Upper lobe of right lung (tissue), 1 donor: ENCODE data around the gene AKAP10. TPM values are rescaled to one million over a fixed set of nuclear protein-coding genes. Genes with fewer than 3 reads are reported as not detected.
"Not testable (repeated sequence)": the region's sequence is repeated elsewhere in the genome, so short reads cannot be mapped to it uniquely, and the experiment has no call there.

ENCODE experiments used
- ATAC-seq: fragments of 200-7000 bp; cut with Tn5 transposase; one replicate; pipeline ENCODE4 v1.9.1; 2020; ENCODE audit warnings: mild to moderate bottlenecking, moderate library complexity
- DNase-seq: peaks from one replicate; pipeline ENCODE4 v3.0.0-alpha.2; 2020
- H3K27ac ChIP-seq: fragments of 200-600 bp; one replicate; pipeline ENCODE4 v1.8.0; 2022
- H3K27me3 ChIP-seq: fragments of 200-600 bp; one replicate; pipeline ENCODE4 v1.8.0; 2022; ENCODE audit warnings: mild to moderate bottlenecking
- H3K36me3 ChIP-seq: fragments of 200-600 bp; one replicate; pipeline ENCODE4 v1.8.0; 2022
- H3K4me1 ChIP-seq: fragments of 200-600 bp; one replicate; pipeline ENCODE4 v1.8.0; 2022
- H3K4me3 ChIP-seq: fragments of 200-600 bp; one replicate; pipeline ENCODE4 v1.8.0; 2022; ENCODE audit warnings: mild to moderate bottlenecking
- H3K9me3 ChIP-seq: fragments of 200-600 bp; one replicate; pipeline ENCODE4 v1.8.0; 2022
- intact Hi-C: fragments of 100-400 bp; cut with DNase I; formaldehyde crosslinking; loops from one replicate; pipeline ENCODE4 v1.11.0; 2022
- long read RNA-seq: library from polyadenylated mRNA; unstranded; transcript quantifications from one replicate; pipeline ENCODE4 v2.0.0, GENCODE V29; 2021
- total RNA-seq: library from RNA; stranded (reverse); fragmentation: NEBNext Ultra II Directional; extraction: Animal tissue kit (Norgen Biotek cat#: 25700); gene quantifications from one replicate; pipeline ENCODE4 v1.2.1, GENCODE V29; 2021
- TF ChIP-seq, protein P1 (sequence below): fragments of 200-600 bp; IDR thresholded peaks from one replicate; pipeline ENCODE4 v1.8.0; 2022; ENCODE audit warnings: antibody characterized with exemption
- donor health status: DM: no; HTN: yes; CAD: no; lungs with severe emphysema.

Gene AKAP10, protein sequence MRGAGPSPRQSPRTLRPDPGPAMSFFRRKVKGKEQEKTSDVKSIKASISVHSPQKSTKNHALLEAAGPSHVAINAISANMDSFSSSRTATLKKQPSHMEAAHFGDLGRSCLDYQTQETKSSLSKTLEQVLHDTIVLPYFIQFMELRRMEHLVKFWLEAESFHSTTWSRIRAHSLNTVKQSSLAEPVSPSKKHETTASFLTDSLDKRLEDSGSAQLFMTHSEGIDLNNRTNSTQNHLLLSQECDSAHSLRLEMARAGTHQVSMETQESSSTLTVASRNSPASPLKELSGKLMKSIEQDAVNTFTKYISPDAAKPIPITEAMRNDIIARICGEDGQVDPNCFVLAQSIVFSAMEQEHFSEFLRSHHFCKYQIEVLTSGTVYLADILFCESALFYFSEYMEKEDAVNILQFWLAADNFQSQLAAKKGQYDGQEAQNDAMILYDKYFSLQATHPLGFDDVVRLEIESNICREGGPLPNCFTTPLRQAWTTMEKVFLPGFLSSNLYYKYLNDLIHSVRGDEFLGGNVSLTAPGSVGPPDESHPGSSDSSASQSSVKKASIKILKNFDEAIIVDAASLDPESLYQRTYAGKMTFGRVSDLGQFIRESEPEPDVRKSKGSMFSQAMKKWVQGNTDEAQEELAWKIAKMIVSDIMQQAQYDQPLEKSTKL
- total RNA-seq, result 42.3 TPM
- long read RNA-seq, full-length matches to known transcripts, result 38 of 58 reads
- long read RNA-seq, partial matches to known transcripts, result 4 of 58 reads
- long read RNA-seq, other reads (novel, unspliced or antisense), result 16 of 58 reads

GRCh38 chr17:19977293-19978208 lies at the start of gene AKAP10:
Gene AKAP10, minus strand, starts transcription at chr17:19977828. Its CDS starts 149 bp downstream, at chr17:19977679.
- Histone ChIP-seq H3K27me3 (no peaks in the 10 kb centered on the region), H3K4me3 (peak within 1 kb of the TSS; percentile 83), H3K27ac (peak within 1 kb of the TSS; percentile 93), H3K36me3 (no peaks in the 10 kb centered on the region), H3K9me3 (no peaks in the 10 kb centered on the region), H3K4me1 (peaks cover 39% of the 10 kb centered on the region)
- intact Hi-C loops, result no loop called here
- DNase-seq (peak; percentile 98), ATAC-seq (peak; percentile 96)
- TF ChIP-seq, protein P1, sequence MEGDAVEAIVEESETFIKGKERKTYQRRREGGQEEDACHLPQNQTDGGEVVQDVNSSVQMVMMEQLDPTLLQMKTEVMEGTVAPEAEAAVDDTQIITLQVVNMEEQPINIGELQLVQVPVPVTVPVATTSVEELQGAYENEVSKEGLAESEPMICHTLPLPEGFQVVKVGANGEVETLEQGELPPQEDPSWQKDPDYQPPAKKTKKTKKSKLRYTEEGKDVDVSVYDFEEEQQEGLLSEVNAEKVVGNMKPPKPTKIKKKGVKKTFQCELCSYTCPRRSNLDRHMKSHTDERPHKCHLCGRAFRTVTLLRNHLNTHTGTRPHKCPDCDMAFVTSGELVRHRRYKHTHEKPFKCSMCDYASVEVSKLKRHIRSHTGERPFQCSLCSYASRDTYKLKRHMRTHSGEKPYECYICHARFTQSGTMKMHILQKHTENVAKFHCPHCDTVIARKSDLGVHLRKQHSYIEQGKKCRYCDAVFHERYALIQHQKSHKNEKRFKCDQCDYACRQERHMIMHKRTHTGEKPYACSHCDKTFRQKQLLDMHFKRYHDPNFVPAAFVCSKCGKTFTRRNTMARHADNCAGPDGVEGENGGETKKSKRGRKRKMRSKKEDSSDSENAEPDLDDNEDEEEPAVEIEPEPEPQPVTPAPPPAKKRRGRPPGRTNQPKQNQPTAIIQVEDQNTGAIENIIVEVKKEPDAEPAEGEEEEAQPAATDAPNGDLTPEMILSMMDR, result no peak

GRCh38 chr17:20026960-20027359 lies 49.3 kb upstream of the AKAP10 start:
- DNase-seq (no peak), ATAC-seq (no peak)
- H3K4me1 ChIP-seq, result no peaks in the 10 kb centered on the region
- TF ChIP-seq, protein P1, result no peak
- no peaks in the 10 kb centered on the region for H3K27me3 ChIP-seq
- H3K36me3 ChIP-seq, result no peaks in the 10 kb centered on the region
- intact Hi-C loops, result no loop called here
- no peak overlapping the region for H3K4me3 ChIP-seq
- H3K9me3 ChIP-seq, result no peaks in the 10 kb centered on the region
- no peak overlapping the region for H3K27ac ChIP-seq

GRCh38 chr17:20022701-20023100 lies 45.1 kb upstream of the AKAP10 start:
- Histone ChIP-seq H3K27ac (no peak overlapping the region), H3K36me3 (no peaks in the 10 kb centered on the region), H3K9me3 (no peaks in the 10 kb centered on the region), H3K27me3 (no peaks in the 10 kb centered on the region), H3K4me1 (no peaks in the 10 kb centered on the region), H3K4me3 (no peak overlapping the region)
- TF ChIP-seq, protein P1, result no peak
- no peak for DNase-seq
- intact Hi-C loops, result no loop called here
- no peak for ATAC-seq

GRCh38 chr17:20016475-20016992 lies 38.9 kb upstream of the AKAP10 start:
- ATAC-seq, DNase-seq, H3K36me3 ChIP-seq, H3K27ac ChIP-seq, H3K9me3 ChIP-seq, H3K4me1 ChIP-seq, H3K4me3 ChIP-seq, intact Hi-C loops: not testable (repeated sequence)
- peaks cover 32% of the 10 kb centered on the region for H3K27me3 ChIP-seq

DNA sequence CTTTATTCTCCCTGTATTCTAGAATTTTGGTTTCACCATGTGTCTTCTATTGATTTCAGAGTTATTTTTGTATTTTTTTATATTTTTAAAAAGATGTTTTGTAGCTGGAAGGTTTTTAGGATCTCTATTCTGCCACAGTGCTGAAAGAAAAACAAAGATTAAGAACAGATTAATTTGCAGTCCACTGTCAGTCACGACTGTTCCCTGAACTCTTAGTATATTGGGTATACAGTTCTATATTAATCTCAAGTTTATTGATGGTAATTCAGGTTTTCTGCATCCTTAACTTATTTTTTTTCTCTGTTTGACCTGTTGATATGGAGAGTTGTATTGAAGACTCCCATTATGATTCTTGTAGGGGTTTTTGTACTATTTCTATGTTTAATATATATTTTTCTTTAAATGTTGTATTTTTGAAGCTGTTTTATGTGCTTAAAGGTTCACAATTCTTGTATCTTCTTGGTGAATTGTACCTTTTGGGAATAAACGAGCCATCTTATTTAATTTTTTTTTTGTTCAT lies 34.4 kb upstream of the AKAP10 start:
- intact Hi-C loops, result no loop called here
- ATAC-seq (no peak), DNase-seq (no peak)
- Histone ChIP-seq H3K9me3 (no peaks in the 10 kb centered on the region), H3K27me3 (peaks cover 44% of the 10 kb centered on the region), H3K36me3 (no peaks in the 10 kb centered on the region), H3K27ac (no peak overlapping the region), H3K4me1 (peaks cover 9% of the 10 kb centered on the region), H3K4me3 (no peak overlapping the region)
- TF ChIP-seq, protein P1, result no peak
